ENCODE results near the gene CINP. TPM values are rescaled to one million over a fixed set of nuclear protein-coding genes. Genes with fewer than 3 reads are reported as not detected.

CINP gene
- total and polyA plus RNA-seq, 2 of the 13 experiments (the other 11 are each of a cell fraction or from before 2014, with no cell fraction given): 32.8 to 42.8 TPM

DNA sequence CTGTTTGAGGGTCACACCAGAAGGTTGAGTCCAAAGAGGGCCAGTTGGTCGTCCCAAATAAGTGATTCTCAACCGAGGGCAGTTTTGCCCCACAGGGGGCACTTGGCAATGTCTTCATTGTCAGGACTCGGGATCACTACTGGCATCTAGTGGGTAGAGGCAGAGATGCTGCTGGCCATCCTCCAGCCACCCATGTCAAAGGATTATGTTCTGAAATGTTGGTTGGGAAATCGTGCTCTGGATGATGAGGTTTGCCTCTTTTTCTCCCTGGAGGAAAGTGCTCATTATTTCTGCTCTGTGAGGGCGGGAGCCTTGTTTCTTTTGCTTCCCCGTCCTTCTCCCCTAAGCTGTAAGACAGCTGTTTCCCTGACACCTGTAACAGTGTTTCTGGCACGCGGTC lies 39.6 kb downstream of the CINP start:
- ChIA-PET CTCF (ENCODE audit: low intra/inter-chr PET ratio, low total read pairs) (no interaction called here), POLR2A (interaction anchor here (1.0 kb wide), 1 partner anchor 18 kb away, joined by 3 read pairs; the partner anchor contains the start of gene MOK)
- H3K9ac ChIP-seq (ENCODE audit: insufficient read depth, low read depth, low read length): peak overlapping the region; percentile 98
- intact Hi-C loops (cut with micrococcal nuclease; ENCODE audit: unreplicated experiment) (loop anchor here (5.0 kb wide), 2 partner anchors 269 to 361 kb away; partner anchors contain the start of genes DYNC1H1 and RCOR1), in situ Hi-C loops (cut with HindIII; ENCODE audit: extremely low pct_ligation_motif_present, low pct_unique_long_range_greater_than_20kb) (no loop called here)
- peak overlapping the region; percentile 9; the same call in 1 of the 2 replicates for H3K4me2 ChIP-seq (ENCODE audit: low read depth, low read length)
- H3K4me3 ChIP-seq (replicated peaks in 1 of 3; ENCODE audit: insufficient read depth in 1 of 3, low read depth in 2 of 3, low read length in 3 of 3): no peak overlapping the region
- no peaks in the 10 kb centered on the region for H3K27me3 ChIP-seq (ENCODE audit: control insufficient read depth in 1 of 2, insufficient read depth in 2 of 2, low read length in 2 of 2)
- H3K79me2 ChIP-seq (ENCODE audit: insufficient read depth, low read length): peaks cover 7% of the 10 kb centered on the region
- 0 out of 3 replicates have a peak, but pooled peaks have one; percentile 14 for ATAC-seq
- no peaks in the 10 kb centered on the region for H3K9me3 ChIP-seq (ENCODE audit: low read length)
- 82% methylated on average over 5 of the region's 8 CpGs for WGBS (ENCODE audit: low lambda C conversion rate)
- peak; percentile 71 for DNase-seq (ENCODE audit: low spot score)
- H2AFZ ChIP-seq (ENCODE audit: low read length): no peak overlapping the region
- peaks cover 60% of the 10 kb centered on the region for H3K4me1 ChIP-seq (ENCODE audit: insufficient read depth, low read length)
- H3K27ac ChIP-seq (ENCODE audit: extremely low read length, insufficient read depth, low read length): peak overlapping the region; percentile 96
- H4K20me1 ChIP-seq (ENCODE audit: insufficient read depth, low read length): no peaks in the 10 kb centered on the region
- peak; percentile 46 for FAIRE-seq
- no TSS peak for BruUV-seq (replicated peaks)
- H3K36me3 ChIP-seq (replicated peaks in 1 of 2; ENCODE audit: control insufficient read depth in 1 of 2, insufficient read depth in 2 of 2, low read length in 2 of 2): peaks cover 0 to 1% of the 10 kb centered on the region in 2 experiments; a peak in 2 of 5 replicates
- TF ChIP-seq NR2F1 (CRISPR knock-in tag; IDR thresholded peaks at IDR 0.05) (no peak), MED1 (CRISPR knock-in tag; IDR thresholded peaks at IDR 0.05) (0 out of 2 replicates have a peak, but pooled peaks have one; percentile 5), POLR2A (IDR thresholded peaks at IDR 0.05; ENCODE audit: insufficient read depth in 1 of 2, low read depth in 2 of 2, low read length in 2 of 2) (0 out of 4 replicates have a peak, but pooled peaks of 1 of the 2 experiments have one; percentile 17), HOXA7 (CRISPR knock-in tag; IDR thresholded peaks at IDR 0.05) (no peak), ZNF780A (CRISPR knock-in tag; IDR thresholded peaks at IDR 0.05) (no peak), ZNF879 (CRISPR knock-in tag; IDR thresholded peaks at IDR 0.05) (no peak), ZNF567 (CRISPR knock-in tag; IDR thresholded peaks at IDR 0.05; ENCODE audit: borderline replicate concordance) (0 out of 2 replicates have a peak, but pooled peaks have one; percentile 2), ZBTB7B (CRISPR knock-in tag; IDR thresholded peaks at IDR 0.05) (peak; percentile 48; the same call in 1 of the 2 replicates), CEBPG (CRISPR knock-in tag; IDR thresholded peaks at IDR 0.05) (peak; percentile 44), IKZF4 (CRISPR knock-in tag; IDR thresholded peaks at IDR 0.05; ENCODE audit: borderline replicate concordance, low read depth, not compliant biosample characterization) (no peak), GATAD2A (CRISPR knock-in tag; IDR thresholded peaks at IDR 0.05) (peak; percentile 50), PHF8 (CRISPR knock-in tag; IDR thresholded peaks at IDR 0.05) (0 out of 2 replicates have a peak, but pooled peaks have one; percentile 22), SP140L (CRISPR knock-in tag; IDR thresholded peaks at IDR 0.05; ENCODE audit: borderline replicate concordance) (no peak), RBFOX2 (IDR thresholded peaks at IDR 0.05; ENCODE audit: low read depth, low read length) (peak; percentile 11; the same call in 1 of the 2 replicates), KMT2A (CRISPR knock-in tag; IDR thresholded peaks at IDR 0.05) (0 out of 2 replicates have a peak, but pooled peaks have one; percentile 26), RBAK (CRISPR knock-in tag; IDR thresholded peaks at IDR 0.05) (no peak), ZC3H4 (CRISPR knock-in tag; IDR thresholded peaks at IDR 0.05; ENCODE audit: borderline replicate concordance) (0 out of 2 replicates have a peak, but pooled peaks have one; percentile 52), TSC22D2 (CRISPR knock-in tag; IDR thresholded peaks at IDR 0.05; ENCODE audit: borderline replicate concordance) (0 out of 2 replicates have a peak, but pooled peaks have one; percentile 36), NCOA1 (CRISPR knock-in tag; IDR thresholded peaks at IDR 0.05) (no peak), KAT8 (CRISPR knock-in tag; IDR thresholded peaks at IDR 0.05) (0 out of 2 replicates have a peak, but pooled peaks have one; percentile 33)
- TF ChIP-seq, protein P1, sequence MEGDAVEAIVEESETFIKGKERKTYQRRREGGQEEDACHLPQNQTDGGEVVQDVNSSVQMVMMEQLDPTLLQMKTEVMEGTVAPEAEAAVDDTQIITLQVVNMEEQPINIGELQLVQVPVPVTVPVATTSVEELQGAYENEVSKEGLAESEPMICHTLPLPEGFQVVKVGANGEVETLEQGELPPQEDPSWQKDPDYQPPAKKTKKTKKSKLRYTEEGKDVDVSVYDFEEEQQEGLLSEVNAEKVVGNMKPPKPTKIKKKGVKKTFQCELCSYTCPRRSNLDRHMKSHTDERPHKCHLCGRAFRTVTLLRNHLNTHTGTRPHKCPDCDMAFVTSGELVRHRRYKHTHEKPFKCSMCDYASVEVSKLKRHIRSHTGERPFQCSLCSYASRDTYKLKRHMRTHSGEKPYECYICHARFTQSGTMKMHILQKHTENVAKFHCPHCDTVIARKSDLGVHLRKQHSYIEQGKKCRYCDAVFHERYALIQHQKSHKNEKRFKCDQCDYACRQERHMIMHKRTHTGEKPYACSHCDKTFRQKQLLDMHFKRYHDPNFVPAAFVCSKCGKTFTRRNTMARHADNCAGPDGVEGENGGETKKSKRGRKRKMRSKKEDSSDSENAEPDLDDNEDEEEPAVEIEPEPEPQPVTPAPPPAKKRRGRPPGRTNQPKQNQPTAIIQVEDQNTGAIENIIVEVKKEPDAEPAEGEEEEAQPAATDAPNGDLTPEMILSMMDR (CRISPR knock-in tag; IDR thresholded peaks at IDR 0.05): peak; percentile 61
- TF ChIP-seq, protein P2, sequence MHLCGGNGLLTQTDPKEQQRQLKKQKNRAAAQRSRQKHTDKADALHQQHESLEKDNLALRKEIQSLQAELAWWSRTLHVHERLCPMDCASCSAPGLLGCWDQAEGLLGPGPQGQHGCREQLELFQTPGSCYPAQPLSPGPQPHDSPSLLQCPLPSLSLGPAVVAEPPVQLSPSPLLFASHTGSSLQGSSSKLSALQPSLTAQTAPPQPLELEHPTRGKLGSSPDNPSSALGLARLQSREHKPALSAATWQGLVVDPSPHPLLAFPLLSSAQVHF (CRISPR knock-in tag; IDR thresholded peaks at IDR 0.05): no peak
